HEK293T (cell line): Measurements from ENCODE around the gene LHX5.

Source experiments
- ARNT ChIP-seq: fragments of 450-650 bp; IDR thresholded peaks from 2 replicates; pipeline ENCODE4 v1.6.1; 2017; ENCODE audit warnings: mild to moderate bottlenecking
- BHLHE40 ChIP-seq: fragments of 450-650 bp; IDR thresholded peaks from 2 replicates; pipeline ENCODE4 v1.6.1; 2016; ENCODE audit warnings: mild to moderate bottlenecking, moderate library complexity, borderline replicate concordance
- FOXK2 ChIP-seq: fragments of 450-650 bp; IDR thresholded peaks from 2 replicates; pipeline ENCODE4 v1.6.1; 2016; ENCODE audit warnings: mild to moderate bottlenecking
- FOXM1 ChIP-seq: fragments of 450-650 bp; IDR thresholded peaks from 2 replicates; pipeline ENCODE4 v1.6.1; 2017; ENCODE audit warnings: mild to moderate bottlenecking, borderline replicate concordance
- HDGF ChIP-seq: fragments of 450-650 bp; IDR thresholded peaks from 2 replicates; pipeline ENCODE4 v1.6.1; 2017; ENCODE audit warnings: antibody characterized with exemption, borderline replicate concordance
- L3MBTL2 ChIP-seq: fragments of 450-650 bp; conservative IDR thresholded peaks from 2 replicates; pipeline ENCODE4 v1.6.1; 2016; ENCODE audit warnings: mild to moderate bottlenecking
- NFRKB ChIP-seq: fragments of 450-650 bp; IDR thresholded peaks from 2 replicates; pipeline ENCODE4 v1.6.1; 2016; ENCODE audit warnings: mild to moderate bottlenecking, moderate library complexity
- PKNOX1 ChIP-seq: fragments of 450-650 bp; IDR thresholded peaks from 2 replicates; pipeline ENCODE4 v1.6.1; 2016
- SP1 ChIP-seq: fragments of 450-650 bp; IDR thresholded peaks from 2 replicates; pipeline ENCODE4 v1.6.1; 2017
- SUZ12 ChIP-seq: fragments of 450-650 bp; IDR thresholded peaks from 2 replicates; pipeline ENCODE4 v1.6.1; 2016; ENCODE audit warnings: mild to moderate bottlenecking
- ZNF384 ChIP-seq: fragments of 450-650 bp; IDR thresholded peaks from 2 replicates; pipeline ENCODE4 v1.6.1; 2016

- TF ChIP-seq SUZ12 (no peak), ARNT (no peak), ZNF384 (no peak), HDGF (no peak), NFRKB (no peak), PKNOX1 (no peak), BHLHE40 (no peak), FOXM1 (no peak), L3MBTL2 (no peak), SP1 (no peak), FOXK2 (no peak)
Measured at GRCh38 chr12:113470871-113471618, 626 bp downstream of the LHX5 start.
